HG03439 (cell line): ENCODE data around the gene PRKCH.

Source experiments
- ATAC-seq: cut with Tn5 transposase; IDR thresholded peaks from one replicate; pipeline ENCODE4 v1.9.1; 2021; ENCODE audit warnings: mild to moderate bottlenecking, moderate library complexity; ENCODE audit not compliant: unreplicated experiment

PRKCH gene

DNA sequence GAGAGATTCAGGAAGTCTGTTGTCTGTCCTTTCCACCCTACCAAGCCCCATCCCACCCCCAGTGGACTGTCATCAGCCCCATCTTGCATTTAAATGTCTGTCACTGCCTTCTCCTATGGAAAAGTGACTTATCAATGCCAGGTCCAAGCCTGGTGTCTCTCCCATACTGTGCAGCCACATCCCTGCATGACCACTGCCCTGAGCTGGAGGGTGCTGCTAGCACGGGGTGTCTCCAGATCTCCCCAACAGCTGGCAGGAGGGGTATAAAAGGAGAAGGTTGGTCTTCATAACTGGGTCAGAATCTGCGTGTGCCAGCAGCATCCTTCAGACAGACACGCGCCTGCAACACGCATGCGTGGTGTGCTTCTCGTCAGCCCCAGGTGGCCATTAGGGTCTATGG lies 219.6 kb downstream of the PRKCH start:
- no peak for ATAC-seq

DNA sequence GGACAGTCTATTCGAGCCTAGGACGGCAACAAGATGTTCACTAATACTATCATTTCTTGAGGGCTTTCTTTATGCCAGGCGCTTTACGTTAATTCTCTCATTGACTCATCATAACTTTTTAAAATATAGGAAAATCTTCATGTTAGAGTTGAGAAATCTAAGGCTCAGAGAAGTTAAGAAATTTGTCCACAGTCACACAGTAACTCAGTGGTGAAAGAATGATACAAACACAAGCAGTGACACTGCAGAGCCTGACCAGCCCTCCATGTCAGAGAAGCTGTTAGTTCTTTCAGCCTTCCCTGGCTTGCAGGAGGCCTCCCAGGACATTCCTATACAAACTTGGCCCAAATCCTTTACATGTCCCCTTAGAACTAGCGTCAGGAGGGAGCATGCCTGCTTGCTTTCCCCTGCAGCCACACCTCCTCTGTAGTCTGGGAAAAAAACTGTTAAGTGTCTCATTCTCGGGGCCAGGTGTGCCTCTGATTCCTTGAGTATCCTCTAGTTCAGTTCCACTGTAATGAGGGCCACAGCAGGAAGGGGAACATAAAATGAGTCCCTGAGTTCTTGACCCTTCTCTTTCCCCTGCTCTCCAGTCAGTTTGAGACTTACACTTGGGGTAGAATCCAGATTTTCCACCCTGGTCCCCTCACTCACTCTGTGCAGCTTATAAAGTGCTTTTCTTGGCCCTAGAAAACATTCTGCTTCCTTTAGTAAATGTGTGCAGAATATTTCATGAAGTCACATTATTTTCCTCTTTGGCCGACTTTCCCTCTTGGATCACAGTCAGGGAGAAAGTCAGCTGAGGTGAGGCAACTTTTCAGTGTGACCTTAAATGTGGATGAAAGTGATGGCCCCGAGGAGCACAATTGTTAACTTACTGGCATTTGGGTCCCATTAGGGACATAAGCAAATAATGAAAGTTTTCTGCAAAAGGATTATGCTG lies 221.7 kb downstream of the PRKCH start:
- no peak for ATAC-seq

GRCh38 chr14:61543946-61544345 lies 222.6 kb downstream of the PRKCH start:
- no peak for ATAC-seq

DNA sequence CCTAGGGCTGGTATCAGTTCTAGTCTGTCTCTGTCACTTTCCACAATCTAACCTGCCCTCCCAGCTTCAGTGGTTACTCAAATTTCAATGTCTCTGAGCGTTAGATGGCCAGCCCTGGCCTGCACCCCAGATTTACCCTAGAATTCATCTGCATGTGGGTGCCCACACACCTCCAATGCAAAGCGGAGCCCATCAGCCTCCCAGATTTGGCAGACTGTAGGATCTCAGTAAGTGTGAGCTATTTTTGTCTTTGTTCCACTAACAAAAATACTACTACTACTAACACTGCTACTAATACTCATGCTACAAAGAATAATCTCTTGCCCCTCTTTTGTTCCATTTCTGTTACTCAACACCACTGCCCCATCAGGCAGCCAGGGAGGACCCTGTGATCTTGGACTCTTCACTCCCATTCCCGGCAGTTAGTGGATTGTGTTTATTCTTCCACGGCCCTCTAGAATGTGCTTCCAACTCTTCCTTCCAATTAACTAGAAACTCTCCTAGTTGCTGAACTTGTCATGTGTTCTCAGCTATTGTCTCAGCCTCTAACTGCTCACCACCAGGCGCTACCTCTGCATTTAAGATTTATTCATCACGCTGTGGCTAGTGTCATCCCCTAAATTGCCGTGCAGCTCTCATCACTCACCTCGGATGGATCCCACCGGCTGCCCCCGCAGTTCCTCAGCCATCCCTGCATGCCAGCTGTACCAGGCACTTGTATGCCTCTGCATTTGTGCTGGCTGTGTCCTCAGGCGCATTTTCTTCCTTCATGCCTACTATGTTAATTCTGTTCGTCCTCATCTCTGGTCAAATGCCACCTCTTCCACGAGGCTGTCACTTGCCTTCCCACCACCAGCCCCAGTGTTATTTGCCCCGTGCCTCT lies 223.3 kb downstream of the PRKCH start:
- ATAC-seq = no peak

DNA sequence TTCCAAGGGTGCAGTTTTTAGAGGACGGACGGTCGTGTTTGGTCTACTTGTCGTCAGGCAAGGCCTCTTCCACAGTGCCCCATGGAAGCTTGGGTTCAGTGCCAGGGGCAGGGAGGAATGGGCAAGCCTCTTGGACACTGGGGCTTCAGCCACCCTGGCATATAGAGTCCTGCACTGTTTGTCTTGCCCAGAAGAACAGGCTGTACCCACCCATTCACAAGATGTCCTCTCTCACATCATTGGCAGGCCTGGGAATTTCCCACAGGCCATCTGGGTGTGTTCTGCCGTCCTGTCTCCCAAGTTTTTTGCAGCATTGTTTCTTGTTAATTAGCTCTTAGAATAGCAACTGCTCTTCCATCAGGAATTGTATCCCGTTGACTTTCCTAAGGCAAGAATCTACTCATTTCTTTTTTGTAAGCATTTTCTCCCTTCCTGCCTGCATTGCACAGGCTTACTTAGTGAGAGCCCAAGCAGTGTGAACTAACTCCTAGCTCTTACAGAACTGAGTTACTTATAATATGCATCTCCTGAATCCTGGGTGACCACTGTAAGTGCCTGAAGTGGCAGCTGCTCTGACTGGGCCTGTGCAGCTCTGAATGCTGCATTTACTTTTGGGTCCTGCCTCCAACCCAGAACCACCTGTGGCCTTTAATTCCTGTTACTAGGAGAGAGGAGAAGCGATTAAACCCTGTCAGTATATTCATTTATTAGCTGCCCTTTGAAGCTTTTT lies 224.5 kb downstream of the PRKCH start:
- ATAC-seq = no peak

GRCh38 chr14:61547186-61548069 lies 226.0 kb downstream of the PRKCH start:
- no peak for ATAC-seq

- ATAC-seq = no peak
Measured at GRCh38 chr14:61549425-61549824, 228.0 kb downstream of the PRKCH start.

DNA sequence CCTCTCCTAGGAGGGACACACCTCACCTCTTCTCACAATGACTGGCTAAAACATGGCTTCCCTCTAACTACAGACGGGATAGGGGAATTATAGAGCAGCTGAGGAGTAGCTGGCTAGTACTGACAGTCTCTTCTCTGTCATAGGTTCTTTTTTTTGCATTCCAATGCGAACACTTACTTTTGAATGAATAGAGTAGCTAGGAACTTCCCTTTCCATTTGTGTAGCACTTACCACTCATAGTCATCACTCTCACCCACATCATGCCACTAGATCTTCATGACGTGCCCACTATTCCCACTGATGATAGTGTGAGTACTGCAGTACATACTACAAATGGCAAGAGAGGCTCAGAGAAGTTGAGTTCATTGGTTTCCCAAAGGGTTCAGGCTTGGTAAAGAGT lies 230.0 kb downstream of the PRKCH start:
- ATAC-seq = no peak

- no peak for ATAC-seq
Measured at GRCh38 chr14:61552241-61552640, 230.9 kb downstream of the PRKCH start.

GRCh38 chr14:61553730-61554641 lies 232.6 kb downstream of the PRKCH start:
- no peak for ATAC-seq

DNA sequence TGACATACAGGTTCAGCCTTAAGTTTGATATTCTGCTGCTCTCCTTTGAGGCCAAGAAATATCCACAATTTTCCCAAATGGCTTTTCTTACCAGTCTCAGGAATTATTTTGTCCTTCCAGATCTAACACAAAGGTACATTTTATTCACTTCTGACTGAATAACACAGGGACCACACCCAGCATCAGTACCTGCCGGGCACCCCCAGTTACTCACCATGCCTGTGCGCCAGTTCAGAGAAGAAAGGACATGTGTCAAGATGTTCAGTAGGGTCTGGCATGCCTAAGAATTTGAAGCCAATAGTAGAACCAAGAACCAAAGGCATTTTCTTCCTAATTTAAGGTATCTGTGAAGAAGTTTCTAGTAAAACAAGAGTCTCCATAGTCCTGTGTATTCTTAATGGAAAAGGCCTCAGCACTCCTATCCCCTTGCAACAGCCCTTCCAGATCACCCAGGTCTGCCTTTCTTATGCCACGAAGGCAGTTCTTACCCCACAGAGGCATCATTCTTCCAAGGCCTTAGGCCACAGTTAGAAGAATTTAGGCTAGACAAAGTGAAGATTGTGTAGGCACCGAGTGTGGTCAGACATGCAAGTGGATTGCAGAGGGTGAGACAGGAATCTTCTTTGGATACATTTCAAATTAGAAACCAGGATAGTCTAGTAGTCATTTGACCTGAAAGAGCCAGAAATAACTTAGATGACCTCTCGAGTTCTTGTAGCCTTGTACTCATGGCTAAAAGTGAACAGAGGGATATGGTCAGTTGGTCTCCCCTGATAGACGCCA lies 233.9 kb downstream of the PRKCH start:
- ATAC-seq = no peak

GRCh38 chr14:61556455-61556854 lies 235.1 kb downstream of the PRKCH start:
- no peak for ATAC-seq

- ATAC-seq = no peak
Measured at GRCh38 chr14:61557262-61557661, 235.9 kb downstream of the PRKCH start.

DNA sequence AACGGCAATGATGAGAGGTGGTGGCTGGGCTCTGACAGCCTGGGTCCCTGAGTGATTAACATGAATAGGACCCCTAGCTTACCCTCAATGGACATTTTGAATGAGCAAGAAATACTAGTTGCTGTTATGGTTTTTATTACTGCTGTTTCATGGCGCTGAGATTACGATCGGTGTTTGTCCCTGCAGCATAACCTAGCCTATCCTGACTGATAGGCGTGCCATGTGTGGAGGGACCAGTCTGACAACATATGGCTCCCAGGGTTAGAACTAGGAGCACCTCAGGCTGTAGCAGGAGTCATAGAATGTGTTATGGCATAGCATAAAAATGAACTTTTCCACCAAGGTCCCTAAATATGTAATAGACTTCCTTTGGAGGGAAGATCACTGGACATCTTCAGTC lies 236.5 kb downstream of the PRKCH start:
- ATAC-seq = no peak

- ATAC-seq = no peak
Measured at GRCh38 chr14:61558271-61558670, 236.9 kb downstream of the PRKCH start.

DNA sequence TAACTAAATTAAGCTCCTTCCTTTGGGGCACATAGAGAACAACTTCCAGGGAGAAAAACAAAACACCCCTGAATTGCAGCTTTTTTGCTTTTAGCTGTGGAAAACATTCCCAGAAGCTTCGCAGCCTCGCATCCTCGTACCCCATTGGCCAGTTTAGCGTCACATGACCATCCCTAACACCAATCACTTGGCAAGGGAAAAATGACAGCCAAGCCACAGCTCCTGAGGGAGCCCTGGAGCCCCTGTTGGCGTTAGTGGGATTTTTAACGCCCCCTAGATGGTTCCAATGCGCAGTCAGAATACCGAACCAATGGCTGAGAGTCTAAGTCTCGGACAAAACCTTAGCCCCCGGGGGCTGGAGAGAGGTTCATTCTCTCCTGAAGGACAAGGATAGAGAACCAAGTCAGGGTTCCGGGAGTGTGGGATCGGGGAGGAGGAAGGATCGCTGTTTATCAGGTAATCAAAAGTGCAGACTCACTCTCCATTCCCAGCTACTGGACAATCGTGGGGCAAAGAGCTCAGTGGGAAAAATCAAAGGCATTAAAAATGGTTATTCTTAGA lies 238.3 kb downstream of the PRKCH start:
- no peak for ATAC-seq

DNA sequence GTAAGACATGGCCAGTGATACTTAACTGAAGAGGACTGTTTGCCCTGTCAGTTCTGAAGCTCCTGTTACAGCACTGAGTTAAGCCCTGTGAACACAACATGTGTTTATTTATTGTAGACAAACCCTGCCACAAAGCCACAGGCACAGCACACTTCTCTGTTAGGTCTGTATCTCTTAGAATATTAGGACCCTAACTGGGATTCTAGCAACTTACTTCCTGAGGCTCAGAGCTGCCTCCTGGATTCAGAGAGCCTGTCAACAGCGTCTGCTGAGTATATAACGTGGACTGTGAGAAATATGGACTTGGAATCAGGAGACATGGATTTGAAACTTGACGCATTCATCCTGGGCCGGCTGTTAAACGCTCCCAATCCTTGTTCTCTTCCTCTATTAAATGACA lies 238.9 kb downstream of the PRKCH start:
- no peak for ATAC-seq

- no peak for ATAC-seq
Measured at GRCh38 chr14:61561104-61561503, 239.7 kb downstream of the PRKCH start.
